Measurements from ENCODE around the gene PAM.

PAM gene

DNA sequence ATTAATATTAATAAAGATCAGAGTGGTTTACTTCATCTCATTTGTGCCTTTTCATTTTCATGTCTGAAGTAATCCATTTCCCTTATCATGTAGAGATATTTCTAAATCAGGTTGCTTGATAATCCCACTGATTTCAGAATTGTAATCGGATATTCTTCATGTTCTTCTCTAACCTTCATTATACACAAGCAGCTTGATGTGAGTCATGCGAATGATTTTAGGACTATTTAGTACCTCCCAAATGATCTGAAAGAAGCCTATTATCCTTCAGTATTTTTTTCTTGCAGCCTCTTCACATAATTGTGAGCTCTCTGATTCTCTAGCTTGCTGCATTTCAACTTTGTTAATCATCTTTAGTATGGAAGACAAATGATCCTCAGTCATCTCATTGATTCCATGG lies 182.8 kb downstream of the PAM start:
- no peak overlapping the region for H2BK12ac ChIP-seq (ENCODE audit: low read length in 2 of 2)
- no peaks in the 10 kb centered on the region for H3K4me1 ChIP-seq (ENCODE audit: control insufficient read depth, insufficient read depth, low read depth, low read length)
- no peak overlapping the region for H3K23ac ChIP-seq (ENCODE audit: low read length in 2 of 2)
- H3K27ac ChIP-seq (ENCODE audit: low read length, poor library complexity, severe bottlenecking) = no peak overlapping the region
- no peaks in the 10 kb centered on the region for H3K27me3 ChIP-seq (ENCODE audit: control insufficient read depth in 1 of 2, insufficient read depth in 1 of 2, low read length in 2 of 2)
- no peak for DNase-seq
- no peak overlapping the region for H2BK120ac ChIP-seq (ENCODE audit: low read depth, low read length)
- WGBS = 100% methylated on average over 2 of the region's 2 CpGs
- no peak overlapping the region for H3K4ac ChIP-seq (ENCODE audit: low read depth in 1 of 2, low read length in 2 of 2)
- no peak overlapping the region for H4K91ac ChIP-seq (ENCODE audit: low read length)
- H3K36me3 ChIP-seq (ENCODE audit: control insufficient read depth in 1 of 2, insufficient read depth in 2 of 2, low read depth in 1 of 2, low read length in 2 of 2) = peaks cover 0 to 73% of the 10 kb centered on the region in 2 experiments
- no peak overlapping the region for H3K9ac ChIP-seq (ENCODE audit: low read length)
- H2BK5ac ChIP-seq (ENCODE audit: low read depth, low read length, poor library complexity, severe bottlenecking) = no peak overlapping the region
- H2BK15ac ChIP-seq (ENCODE audit: low read depth, poor library complexity, severe bottlenecking) = no peak overlapping the region
- H4K8ac ChIP-seq (ENCODE audit: low read length) = no peak overlapping the region
- H3K9me3 ChIP-seq (ENCODE audit: control insufficient read depth, low read length) = no peaks in the 10 kb centered on the region
- no peak overlapping the region for H3K4me3 ChIP-seq (ENCODE audit: insufficient read depth in 1 of 2, low read depth in 1 of 2, low read length in 2 of 2)
- H3K79me1 ChIP-seq (replicated peaks; ENCODE audit: low read length, poor library complexity, severe bottlenecking) = peaks cover 10% of the 10 kb centered on the region
- no peak overlapping the region for H2AFZ ChIP-seq (ENCODE audit: low read depth, low read length)
- H2AK5ac ChIP-seq (ENCODE audit: low read length, severe bottlenecking) = no peak overlapping the region
- no peak overlapping the region for H3K4me2 ChIP-seq (ENCODE audit: low read length, poor library complexity, severe bottlenecking)
- no peak overlapping the region for H3K18ac ChIP-seq (ENCODE audit: low read depth in 1 of 2, low read length in 2 of 2)
- no peak overlapping the region for H3K14ac ChIP-seq (ENCODE audit: low read length in 2 of 2)

DNA sequence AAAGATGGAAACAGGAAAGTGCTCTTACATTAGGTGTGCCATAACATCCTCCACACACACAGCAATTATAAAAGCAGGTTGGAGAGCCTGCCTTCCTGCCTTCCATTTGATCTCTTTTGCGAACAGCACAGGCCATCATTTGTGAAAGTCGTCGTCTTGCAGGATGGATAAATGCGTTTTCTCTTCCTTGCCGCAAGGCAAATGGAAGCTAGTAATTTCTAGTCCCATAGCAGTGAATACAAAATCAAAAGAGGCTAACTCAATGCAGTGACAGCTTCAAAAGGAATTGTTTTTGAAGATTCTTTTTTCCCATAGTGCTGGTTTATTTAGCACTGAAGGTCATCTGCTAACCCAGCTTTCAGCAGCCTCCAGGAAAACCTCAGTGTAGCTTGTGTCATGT lies 186.0 kb downstream of the PAM start:
- no peak overlapping the region for H3K9ac ChIP-seq (ENCODE audit: low read length)
- H2BK15ac ChIP-seq (ENCODE audit: low read depth, poor library complexity, severe bottlenecking) = no peak overlapping the region
- no peak for DNase-seq
- no peak overlapping the region for H4K8ac ChIP-seq (ENCODE audit: low read length)
- no peaks in the 10 kb centered on the region for H3K9me3 ChIP-seq (ENCODE audit: control insufficient read depth, low read length)
- H3K27me3 ChIP-seq (ENCODE audit: control insufficient read depth in 1 of 2, insufficient read depth in 1 of 2, low read length in 2 of 2) = no peaks in the 10 kb centered on the region
- no peak overlapping the region for H3K4me2 ChIP-seq (ENCODE audit: low read length, poor library complexity, severe bottlenecking)
- H3K4me3 ChIP-seq (ENCODE audit: insufficient read depth in 1 of 2, low read depth in 1 of 2, low read length in 2 of 2) = no peak overlapping the region
- no peak overlapping the region for H3K14ac ChIP-seq (ENCODE audit: low read length in 2 of 2)
- H2AK5ac ChIP-seq (ENCODE audit: low read length, severe bottlenecking) = no peak overlapping the region
- H2BK5ac ChIP-seq (ENCODE audit: low read depth, low read length, poor library complexity, severe bottlenecking) = no peak overlapping the region
- H3K4ac ChIP-seq (ENCODE audit: low read depth in 1 of 2, low read length in 2 of 2) = no peak overlapping the region
- H3K23ac ChIP-seq (ENCODE audit: low read length in 2 of 2) = no peak overlapping the region
- H3K27ac ChIP-seq (ENCODE audit: low read length, poor library complexity, severe bottlenecking) = no peak overlapping the region
- H4K91ac ChIP-seq (ENCODE audit: low read length) = no peak overlapping the region
- H2AFZ ChIP-seq (ENCODE audit: low read depth, low read length) = no peak overlapping the region
- 95% methylated on average over 5 of the region's 5 CpGs for WGBS
- H3K36me3 ChIP-seq (ENCODE audit: control insufficient read depth in 1 of 2, insufficient read depth in 2 of 2, low read depth in 1 of 2, low read length in 2 of 2) = peaks cover 2 to 67% of the 10 kb centered on the region in 2 experiments
- no peak overlapping the region for H3K18ac ChIP-seq (ENCODE audit: low read depth in 1 of 2, low read length in 2 of 2)
- peaks cover 1% of the 10 kb centered on the region for H3K4me1 ChIP-seq (ENCODE audit: control insufficient read depth, insufficient read depth, low read depth, low read length)
- no peak overlapping the region for H2BK120ac ChIP-seq (ENCODE audit: low read depth, low read length)
- H2BK12ac ChIP-seq (ENCODE audit: low read length in 2 of 2) = no peak overlapping the region
- peaks cover 7% of the 10 kb centered on the region for H3K79me1 ChIP-seq (replicated peaks; ENCODE audit: low read length, poor library complexity, severe bottlenecking)

DNA sequence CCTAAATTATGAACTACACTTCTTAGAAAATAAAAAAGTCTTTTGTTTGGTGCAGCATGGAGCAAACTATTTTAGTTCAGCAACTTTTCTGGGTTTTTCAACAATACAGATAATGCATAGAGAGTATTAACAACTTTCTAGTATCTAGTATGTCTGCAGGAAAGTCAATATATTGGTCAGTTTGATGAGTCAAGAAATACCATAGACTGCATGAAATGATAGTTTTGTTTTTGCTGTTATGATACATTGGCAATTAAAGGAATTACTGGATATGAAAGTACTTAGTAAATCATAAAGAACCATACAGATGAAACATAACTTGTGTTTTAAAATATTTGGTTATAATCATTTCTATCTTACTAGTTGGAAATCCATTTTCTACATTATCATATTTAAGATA lies 191.3 kb downstream of the PAM start:
- Histone ChIP-seq H3K27ac (ENCODE audit: low read length, poor library complexity, severe bottlenecking) (no peak overlapping the region), H3K27me3 (ENCODE audit: control insufficient read depth in 1 of 2, insufficient read depth in 1 of 2, low read length in 2 of 2) (no peaks in the 10 kb centered on the region), H3K4ac (ENCODE audit: low read depth in 1 of 2, low read length in 2 of 2) (no peak overlapping the region), H3K4me3 (ENCODE audit: insufficient read depth in 1 of 2, low read depth in 1 of 2, low read length in 2 of 2) (no peak overlapping the region), H2BK12ac (ENCODE audit: low read length in 2 of 2) (no peak overlapping the region), H3K18ac (ENCODE audit: low read depth in 1 of 2, low read length in 2 of 2) (no peak overlapping the region), H3K9ac (ENCODE audit: low read length) (no peak overlapping the region), H3K4me2 (ENCODE audit: low read length, poor library complexity, severe bottlenecking) (no peak overlapping the region), H3K9me3 (ENCODE audit: control insufficient read depth, low read length) (no peaks in the 10 kb centered on the region), H3K4me1 (ENCODE audit: control insufficient read depth, insufficient read depth, low read depth, low read length) (peaks cover 3% of the 10 kb centered on the region), H3K14ac (ENCODE audit: low read length in 2 of 2) (no peak overlapping the region), H2BK5ac (ENCODE audit: low read depth, low read length, poor library complexity, severe bottlenecking) (no peak overlapping the region), H4K91ac (ENCODE audit: low read length) (no peak overlapping the region), H4K8ac (ENCODE audit: low read length) (no peak overlapping the region), H3K79me1 (replicated peaks; ENCODE audit: low read length, poor library complexity, severe bottlenecking) (peaks cover 4% of the 10 kb centered on the region), H2BK120ac (ENCODE audit: low read depth, low read length) (no peak overlapping the region), H3K36me3 (ENCODE audit: control insufficient read depth in 1 of 2, insufficient read depth in 2 of 2, low read depth in 1 of 2, low read length in 2 of 2) (peaks cover 6 to 89% of the 10 kb centered on the region in 2 experiments), H2AFZ (ENCODE audit: low read depth, low read length) (no peak overlapping the region), H3K23ac (ENCODE audit: low read length in 2 of 2) (no peak overlapping the region), H2BK15ac (ENCODE audit: low read depth, poor library complexity, severe bottlenecking) (no peak overlapping the region), H2AK5ac (ENCODE audit: low read length, severe bottlenecking) (no peak overlapping the region)
- no peak for DNase-seq

DNA sequence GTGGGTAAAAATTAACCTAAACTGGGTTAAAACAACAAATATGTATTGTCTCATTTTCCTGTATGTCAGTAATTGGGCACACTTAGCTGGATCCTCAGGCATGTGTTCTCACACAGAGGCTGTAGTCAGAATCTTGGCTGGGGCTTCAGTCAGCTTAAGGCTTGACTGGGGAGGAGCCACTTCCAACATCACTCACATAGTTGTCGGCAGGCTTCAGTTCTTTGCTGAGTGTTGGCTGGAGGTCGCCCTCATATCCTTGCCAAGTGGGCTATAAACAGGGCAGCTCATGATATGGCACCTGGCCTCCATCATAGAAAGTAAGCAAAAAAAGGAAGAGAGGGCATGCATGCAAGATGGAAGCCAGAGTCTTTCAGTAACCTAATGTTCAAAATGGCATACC lies 191.9 kb downstream of the PAM start:
- H3K27me3 ChIP-seq (ENCODE audit: control insufficient read depth in 1 of 2, insufficient read depth in 1 of 2, low read length in 2 of 2) = no peaks in the 10 kb centered on the region
- no peak overlapping the region for H2BK15ac ChIP-seq (ENCODE audit: low read depth, poor library complexity, severe bottlenecking)

More for the DNA sequence above, 191.9 kb downstream of the PAM start:
- Histone ChIP-seq H4K8ac (ENCODE audit: low read length) (no peak overlapping the region), H3K4me3 (ENCODE audit: insufficient read depth in 1 of 2, low read depth in 1 of 2, low read length in 2 of 2) (no peak overlapping the region), H3K36me3 (ENCODE audit: control insufficient read depth in 1 of 2, insufficient read depth in 2 of 2, low read depth in 1 of 2, low read length in 2 of 2) (peaks cover 6 to 93% of the 10 kb centered on the region in 2 experiments), H3K79me1 (replicated peaks; ENCODE audit: low read length, poor library complexity, severe bottlenecking) (peaks cover 4% of the 10 kb centered on the region), H4K91ac (ENCODE audit: low read length) (no peak overlapping the region), H2BK120ac (ENCODE audit: low read depth, low read length) (no peak overlapping the region), H3K9ac (ENCODE audit: low read length) (no peak overlapping the region), H3K4ac (ENCODE audit: low read depth in 1 of 2, low read length in 2 of 2) (no peak overlapping the region), H2BK5ac (ENCODE audit: low read depth, low read length, poor library complexity, severe bottlenecking) (no peak overlapping the region), H3K23ac (ENCODE audit: low read length in 2 of 2) (no peak overlapping the region), H2BK12ac (ENCODE audit: low read length in 2 of 2) (no peak overlapping the region), H3K4me2 (ENCODE audit: low read length, poor library complexity, severe bottlenecking) (no peak overlapping the region), H3K27ac (ENCODE audit: low read length, poor library complexity, severe bottlenecking) (no peak overlapping the region), H3K4me1 (ENCODE audit: control insufficient read depth, insufficient read depth, low read depth, low read length) (peaks cover 3% of the 10 kb centered on the region), H2AK5ac (ENCODE audit: low read length, severe bottlenecking) (no peak overlapping the region), H3K18ac (ENCODE audit: low read depth in 1 of 2, low read length in 2 of 2) (no peak overlapping the region), H3K14ac (ENCODE audit: low read length in 2 of 2) (no peak overlapping the region), H2AFZ (ENCODE audit: low read depth, low read length) (no peak overlapping the region), H3K9me3 (ENCODE audit: control insufficient read depth, low read length) (no peaks in the 10 kb centered on the region)
- no peak for DNase-seq
- WGBS = 100% methylated on average over 2 of the region's 2 CpGs
